GM12891 (cell line): ENCODE data around the gene DKC1.

Source experiments
- PAX5 ChIP-seq: IDR thresholded peaks from 2 replicates; pipeline ENCODE4 v1.6.1; 2011; ENCODE audit warnings: low read length, moderate library complexity, mild to moderate bottlenecking; ENCODE audit not compliant: insufficient read depth, severe bottlenecking
- POLR2A ChIP-seq: IDR thresholded peaks from 2 replicates; pipeline ENCODE4 v1.6.1; 2011; ENCODE audit warnings: low read depth, low read length, control low read depth
- POLR2AphosphoS5 ChIP-seq: IDR thresholded peaks from 2 replicates; pipeline ENCODE4 v1.6.1; 2011; ENCODE audit warnings: low read depth, low read length, control low read depth
- POU2F2 ChIP-seq: IDR thresholded peaks from 2 replicates; pipeline ENCODE4 v1.6.1; 2011; ENCODE audit warnings: low read depth, mild to moderate bottlenecking, control low read depth, low read length, moderate library complexity
- TAF1 ChIP-seq: IDR thresholded peaks from 2 replicates; pipeline ENCODE4 v1.6.1; 2011; ENCODE audit warnings: low read depth, low read length, control low read depth

DNA sequence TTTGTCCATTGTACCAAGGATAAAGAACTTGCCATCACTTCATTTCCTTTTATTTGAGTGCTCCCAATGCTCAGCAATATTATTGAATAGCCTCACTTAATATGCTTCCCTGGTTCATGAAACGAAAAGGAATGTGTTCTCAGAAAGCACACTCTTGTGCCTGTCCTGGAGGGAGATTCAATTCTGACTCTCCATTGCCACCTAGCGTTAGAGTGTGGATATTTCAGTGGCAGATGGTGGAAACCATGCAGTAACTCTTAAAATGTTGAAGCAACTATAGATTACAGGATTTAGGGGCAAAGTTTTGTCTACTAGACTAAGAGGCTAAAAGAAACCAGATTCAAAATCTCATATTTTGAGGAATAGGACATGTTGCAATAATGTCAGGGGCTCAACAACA lies 47.7 kb upstream of the DKC1 start:
- TF ChIP-seq POLR2A, result no peak
- TF ChIP-seq TAF1, result no peak
- TF ChIP-seq PAX5, result no peak
- TF ChIP-seq POU2F2, result no peak
- TF ChIP-seq POLR2AphosphoS5, result no peak
